Left cardiac atrium (tissue), 4 donors: Measurements from ENCODE around the gene KRTAP13-3. TPM values are rescaled to one million over a fixed set of nuclear protein-coding genes. Genes with fewer than 3 reads are reported as not detected.
A peak's percentile ranks its signal among the peaks of the same experiment; 100 is the strongest.

Experiments used
- ATAC-seq, 2 donors: fragments of 200-7000 bp; cut with Tn5 transposase; one replicate each; pipeline ENCODE4 v1.9.1; 2020; ENCODE audit warnings: mild to moderate bottlenecking in 2 of 2, moderate library complexity in 2 of 2
- DNase-seq: peaks from one replicate; pipeline ENCODE4 v3.0.0-alpha.2; 2020
- intact Hi-C, 2 donors: fragments of 100-400 bp; cut with DNase I; formaldehyde crosslinking; loops; one replicate each; pipeline versions ENCODE4 v1.14.1 to v1.15.1; 2022 to 2023
- long read RNA-seq: library from polyadenylated mRNA; unstranded; transcript quantifications from one replicate; pipeline ENCODE4 v2.0.0, GENCODE V29; 2021
- total RNA-seq, 2 donors: library from RNA; stranded (reverse); fragmentation: NEBNext Ultra II Directional; extraction: Animal tissue kit (Norgen Biotek cat#: 25700); gene quantifications; one replicate each; pipeline ENCODE4 v1.2.1, GENCODE V29; 2021
- donor health status: DM: no; HTN: yes; CAD: no.
- donor health status: DM: no; HTN: yes; CAD: no; lungs with severe emphysema.
- donor health status: DM: yes; HTN: yes; CAD: no.
- donor health status: Dilated cardiomyopathy.

KRTAP13-3 gene, protein sequence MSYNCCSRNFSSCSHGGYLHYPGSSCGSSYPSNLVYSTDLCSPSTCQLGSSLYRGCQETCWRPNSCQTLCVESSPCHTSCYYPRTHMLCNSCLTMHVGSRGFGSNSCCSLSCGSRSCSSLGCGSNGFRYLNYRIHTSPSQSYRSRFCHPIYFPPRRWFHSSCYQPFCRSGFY
- total RNA-seq: not detected
- long read RNA-seq: 0 reads

DNA sequence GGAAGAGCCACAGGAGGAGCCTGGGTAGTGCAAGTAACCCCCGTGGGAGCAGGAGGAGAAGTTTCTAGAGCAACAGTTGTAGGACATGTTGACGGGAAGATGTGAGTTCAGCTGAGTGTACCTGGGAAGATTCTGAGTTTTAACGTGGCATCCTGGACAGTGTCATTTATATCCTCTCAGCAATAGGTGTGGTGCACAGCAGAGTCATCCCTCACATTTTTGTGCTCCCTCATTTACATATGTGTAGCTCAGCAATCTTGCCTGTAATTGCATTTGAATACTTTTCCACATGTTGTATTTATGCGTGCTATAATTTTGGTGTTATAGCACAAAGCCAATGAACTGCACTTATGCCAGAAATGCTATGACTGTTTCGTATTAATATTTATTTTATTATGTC, at the start of gene KRTAP13-3:
Gene KRTAP13-3, minus strand, starts transcription at position 101 of the 400 bp plus-strand sequence. Its CDS starts 14 bp downstream, at position 87.
- intact Hi-C loops: no loop called here

DNA sequence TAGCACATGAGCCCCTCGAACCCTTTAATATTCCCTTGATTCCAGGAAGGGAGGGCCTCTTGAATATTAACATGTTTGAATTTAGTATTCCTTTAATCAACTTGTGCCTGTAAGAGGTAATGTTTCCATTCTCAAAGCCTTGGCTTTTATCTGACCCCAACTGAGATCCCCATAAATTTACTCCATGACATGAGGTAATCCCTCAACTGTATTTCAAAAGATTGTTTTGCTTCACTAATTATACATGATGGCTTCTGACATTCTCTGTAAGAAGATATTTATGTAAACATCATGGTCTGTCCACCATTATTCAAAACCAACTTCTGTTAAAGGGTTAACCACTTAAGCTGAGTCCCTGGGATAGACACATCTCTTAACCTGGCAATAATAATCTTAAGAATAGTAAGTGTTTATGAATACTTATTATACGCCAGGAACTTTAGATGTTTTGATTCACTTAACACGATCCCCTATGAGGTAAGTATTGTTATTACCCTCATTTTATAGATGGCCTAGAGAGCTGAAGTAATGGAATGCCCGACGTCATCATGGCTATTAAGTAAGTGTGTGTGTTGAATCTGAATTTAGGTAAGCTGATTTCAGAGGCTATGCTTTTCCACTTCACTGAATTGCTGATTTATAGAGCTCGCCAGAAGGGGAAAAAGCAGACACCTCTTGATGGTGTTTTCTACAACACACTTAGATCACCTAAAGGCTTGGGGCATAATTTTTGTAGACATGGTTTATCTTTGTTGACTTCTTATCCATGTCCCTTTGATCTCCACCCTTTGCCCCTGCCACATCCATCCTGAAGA, 43.4 kb upstream of the KRTAP13-3 start:
- DNase-seq: no peak
- ATAC-seq: no peak
- intact Hi-C loops: no loop called here

More for the DNA sequence above, at the start of gene KRTAP13-3:
- DNase-seq (no peak), ATAC-seq (no peak)

DNA sequence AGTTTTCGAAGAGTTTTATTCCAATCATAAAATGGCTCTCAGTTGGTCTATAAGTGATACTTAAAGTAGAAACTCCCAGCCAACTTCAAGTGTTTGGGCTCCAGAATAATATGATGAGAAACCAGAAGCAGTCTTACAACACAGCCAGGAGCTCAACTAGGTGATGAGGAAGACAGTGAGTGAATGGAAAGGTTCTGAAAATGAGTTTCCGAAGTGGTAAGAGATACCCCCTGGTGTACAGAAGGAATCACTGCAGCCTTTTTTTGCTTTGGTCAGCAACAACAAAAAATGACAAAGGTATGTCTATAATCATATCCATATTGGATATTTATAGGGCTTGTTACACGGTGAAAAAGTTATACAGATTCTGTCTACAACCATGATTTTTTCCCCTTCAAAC, 38.0 kb upstream of the KRTAP13-3 start:
- ATAC-seq (no peak), DNase-seq (no peak)
- intact Hi-C loops: no loop called here

DNA sequence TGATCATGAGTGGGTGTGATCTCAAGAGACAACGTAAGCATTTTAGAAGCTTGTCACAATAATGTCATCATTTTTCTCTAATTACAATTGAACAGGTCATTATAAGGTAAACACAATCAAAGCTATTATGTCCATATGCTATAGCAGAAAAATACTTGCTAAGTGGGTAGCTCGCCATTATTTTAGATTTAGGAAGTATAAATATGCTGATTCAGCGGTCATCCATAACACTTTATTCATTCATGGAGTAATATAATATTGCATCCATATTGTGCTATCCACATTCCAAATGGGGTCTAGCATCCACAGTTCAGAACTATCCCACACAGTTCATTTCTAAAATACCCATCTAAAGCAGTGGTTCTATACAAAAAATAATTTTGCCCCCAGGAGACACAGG, 22.8 kb upstream of the KRTAP13-3 start:
- ATAC-seq (no peak), DNase-seq (no peak)
- intact Hi-C loops: loop anchor here in 1 of 2 donors (10.0 kb wide), 1 partner anchor 276 kb away; no protein-coding TSS in a partner anchor

DNA sequence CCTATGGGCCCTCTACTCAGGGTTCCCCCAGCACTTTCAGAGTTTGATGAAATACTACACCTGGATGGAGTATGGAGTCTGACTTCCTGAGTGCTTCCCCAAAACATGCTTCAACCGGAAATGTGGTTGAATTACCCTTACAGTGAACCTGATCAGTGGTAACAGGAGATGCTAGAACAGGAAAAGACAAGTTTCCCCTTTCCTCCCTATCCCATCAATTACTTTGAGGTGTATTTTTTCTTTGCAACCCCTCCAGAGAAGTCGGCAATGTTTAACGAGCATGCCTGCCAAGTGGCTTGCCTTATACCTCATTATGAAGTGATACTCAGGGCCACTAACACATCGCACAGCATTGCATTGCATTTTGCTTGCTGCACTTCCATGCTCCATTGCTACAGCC, 21.3 kb upstream of the KRTAP13-3 start:
- intact Hi-C loops: loop anchor here in 1 of 2 donors (10.0 kb wide), 1 partner anchor 278 kb away; no protein-coding TSS in a partner anchor
- DNase-seq: no peak
- ATAC-seq: no peak

DNA sequence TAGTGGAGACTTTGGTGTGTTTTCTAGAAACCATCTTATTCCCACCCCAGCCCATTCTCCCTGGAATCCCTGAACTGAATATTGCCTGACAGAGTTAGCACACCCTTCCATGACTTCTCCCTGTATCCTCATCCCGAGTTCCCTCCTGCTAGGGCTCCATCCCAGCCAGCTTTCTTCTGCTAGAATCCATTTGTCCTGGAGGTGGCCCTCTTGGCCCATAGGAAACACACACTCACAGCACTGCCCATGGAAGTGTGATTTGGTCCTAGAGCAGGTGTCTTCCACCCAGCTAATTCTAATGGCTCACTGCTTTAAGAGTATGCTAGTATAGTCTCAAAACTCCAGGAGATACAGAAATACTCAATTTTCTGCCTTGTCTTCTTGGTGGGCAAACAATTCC, 18.5 kb upstream of the KRTAP13-3 start:
- no peak for DNase-seq
- no peak for ATAC-seq
- intact Hi-C loops: loop anchor here (2.0 to 10.0 kb wide), 3 partner anchors 281 to 643 kb away; no protein-coding TSS in a partner anchor

DNA sequence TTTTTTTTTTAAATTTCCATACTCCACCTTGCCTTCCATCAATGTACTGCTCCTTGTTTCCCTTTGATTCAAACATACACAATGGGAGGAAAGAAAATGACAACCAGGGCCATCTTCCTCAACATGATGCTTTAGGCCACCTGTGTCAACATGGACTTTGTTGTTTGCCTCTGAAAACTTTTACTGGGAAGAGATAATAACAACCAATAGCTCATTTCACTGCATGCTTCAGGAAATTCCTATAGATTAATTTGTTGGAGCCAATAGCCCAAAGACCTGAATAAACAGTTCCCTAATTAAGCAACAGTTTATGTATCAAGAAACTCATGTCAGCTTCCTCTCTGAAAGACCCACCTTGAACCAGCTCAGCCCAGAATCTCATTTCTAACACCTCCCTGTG, 17.5 kb upstream of the KRTAP13-3 start:
- DNase-seq (no peak), ATAC-seq (no peak)
- intact Hi-C loops: loop anchor here (5.0 to 10.0 kb wide), 2 partner anchors 282 to 644 kb away; no protein-coding TSS in a partner anchor

DNA sequence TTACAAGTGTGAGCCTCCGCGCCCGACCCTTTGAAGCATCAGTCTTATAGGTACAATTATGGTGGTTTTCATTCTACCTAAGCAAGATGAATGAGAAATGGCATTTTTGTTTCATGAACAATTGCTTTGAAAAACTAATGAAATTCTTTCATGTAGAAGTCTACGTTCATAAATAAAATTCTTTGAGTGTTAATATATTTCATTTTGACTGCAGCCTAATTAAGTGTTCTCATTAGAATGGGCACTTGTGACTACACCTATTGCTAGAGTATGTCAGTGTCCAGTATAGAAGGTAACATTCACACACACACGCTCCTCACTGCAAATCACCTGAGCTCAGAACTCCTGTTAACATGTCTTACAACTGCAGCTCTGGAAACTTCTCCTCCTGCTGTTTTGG, 14.2 kb upstream of the KRTAP13-3 start, which contains the start of gene KRTAP15-1:
Gene KRTAP15-1, plus strand, starts transcription at position 301 of the 400 bp plus-strand sequence. Its CDS starts 53 bp downstream, at position 354.
- ATAC-seq (no peak), DNase-seq (no peak)
- intact Hi-C loops: loop anchor here (5.0 to 10.0 kb wide), 3 partner anchors 285 to 647 kb away; no protein-coding TSS in a partner anchor

DNA sequence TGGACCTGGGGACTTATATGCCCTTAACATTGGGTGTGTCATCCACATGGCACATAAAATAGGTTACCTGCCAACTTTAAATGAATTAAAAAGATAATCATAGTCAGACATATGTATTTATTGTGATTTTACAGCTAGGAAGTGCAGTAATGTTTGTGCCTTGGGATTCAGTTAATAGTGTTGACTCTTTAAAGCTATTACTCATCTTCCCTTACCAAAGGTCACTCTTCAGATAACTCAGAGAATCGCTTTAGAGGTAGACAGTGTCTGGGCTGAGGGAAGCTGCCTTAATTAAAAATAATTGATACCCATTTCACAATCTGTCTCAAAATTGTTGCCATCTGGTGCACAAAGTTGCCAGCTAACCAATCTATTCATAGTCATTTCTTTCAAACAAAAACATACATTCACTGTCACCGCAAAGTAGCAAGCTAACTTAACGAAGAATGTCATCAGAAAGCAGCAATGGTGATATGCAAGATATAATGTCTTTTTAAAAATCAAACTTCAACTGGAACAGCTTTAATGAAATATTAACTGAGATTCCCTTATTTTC, 11.4 kb upstream of the KRTAP13-3 start:
- no peak for DNase-seq
- ATAC-seq: no peak
- intact Hi-C loops: loop anchor here in 1 of 2 donors (10.0 kb wide), 1 partner anchor 392 kb away; no protein-coding TSS in a partner anchor

DNA sequence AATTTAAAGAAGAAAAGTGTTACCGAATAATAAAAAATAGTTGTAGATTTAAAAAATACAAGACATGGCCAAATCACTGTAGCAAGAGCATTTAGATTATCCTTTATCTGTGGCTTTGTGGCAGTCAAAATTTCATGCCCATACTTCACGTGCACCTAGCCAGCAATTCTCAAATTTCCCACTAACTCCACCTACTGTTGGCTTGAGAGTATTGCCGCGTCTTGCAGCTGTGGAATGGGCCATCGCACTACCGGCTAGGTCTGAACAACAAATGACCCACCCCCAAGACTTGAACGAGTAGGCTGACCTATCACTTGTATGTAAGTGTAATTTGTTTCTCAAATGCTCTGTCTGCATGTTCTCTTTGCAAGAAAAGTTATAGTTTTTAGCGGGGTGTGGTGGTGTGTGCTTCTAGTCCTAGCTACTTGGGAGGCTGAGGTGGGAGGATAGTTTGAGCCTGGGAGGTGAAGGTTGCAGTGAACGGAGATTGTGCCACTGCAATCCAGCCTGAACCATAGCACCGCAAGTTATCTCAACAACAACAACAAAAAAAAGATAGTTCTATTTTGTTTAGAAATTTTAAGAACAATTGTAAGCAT, 8.4 kb upstream of the KRTAP13-3 start:
- peak in 1 of 2 donors; percentile 54 for ATAC-seq

DNA sequence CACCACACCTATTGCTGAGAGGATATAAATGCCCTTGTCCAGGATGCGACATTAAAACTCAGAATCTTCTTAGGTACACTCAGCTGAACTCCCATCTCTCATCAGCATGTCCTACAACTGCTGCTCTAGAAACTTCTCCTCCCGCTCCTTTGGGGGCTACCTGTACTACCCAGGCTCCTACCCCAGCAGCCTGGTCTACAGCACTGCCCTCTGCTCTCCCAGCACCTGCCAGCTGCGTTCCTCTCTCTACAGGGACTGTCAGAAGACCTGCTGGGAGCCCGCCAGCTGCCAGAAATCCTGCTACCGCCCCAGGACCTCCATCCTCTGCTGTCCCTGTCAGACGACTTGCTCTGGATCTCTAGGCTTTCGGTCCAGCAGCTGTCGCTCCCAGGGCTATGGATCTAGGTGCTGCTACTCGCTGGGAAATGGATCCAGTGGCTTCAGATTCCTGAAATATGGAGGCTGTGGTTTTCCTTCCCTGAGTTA, 4.5 kb upstream of the KRTAP13-3 start, which contains the start of gene KRTAP13-4:
Gene KRTAP13-4, plus strand, starts transcription at position 51 of the 486 bp plus-strand sequence. Its CDS starts 56 bp downstream, at position 107.
- ATAC-seq (no peak), DNase-seq (no peak)
- intact Hi-C loops: loop anchor here in 1 of 2 donors (5.0 to 10.0 kb wide), 2 partner anchors 93 to 385 kb away; partner anchors contain the start of gene KRTAP27-1

More for the DNA sequence above, 8.4 kb upstream of the KRTAP13-3 start:
- no peak for DNase-seq
- intact Hi-C loops: loop anchor here in 1 of 2 donors (5.0 to 10.0 kb wide), 2 partner anchors 97 to 389 kb away; partner anchors contain the start of gene KRTAP27-1

DNA sequence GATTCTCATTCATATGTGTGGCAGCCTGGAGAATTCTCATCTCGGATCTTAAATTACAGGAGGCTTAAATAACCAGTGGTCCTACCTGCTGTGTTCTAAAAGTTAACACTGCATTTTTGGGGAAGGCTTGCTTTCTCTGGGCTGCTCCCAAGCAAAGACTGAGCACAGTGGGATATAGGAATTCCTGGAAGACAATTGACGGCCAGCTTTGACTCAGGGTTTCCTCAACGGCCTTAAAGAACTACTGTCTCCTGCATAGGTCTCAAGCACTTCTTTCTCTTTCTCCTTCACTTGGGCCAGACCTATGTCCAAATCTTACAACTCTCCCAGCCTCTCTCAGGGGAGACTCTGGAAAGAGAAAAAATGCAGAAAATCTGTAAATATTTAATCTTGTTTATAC, 1.0 kb upstream of the KRTAP13-3 start:
- no peak for DNase-seq
- intact Hi-C loops: no loop called here
- ATAC-seq: no peak

DNA sequence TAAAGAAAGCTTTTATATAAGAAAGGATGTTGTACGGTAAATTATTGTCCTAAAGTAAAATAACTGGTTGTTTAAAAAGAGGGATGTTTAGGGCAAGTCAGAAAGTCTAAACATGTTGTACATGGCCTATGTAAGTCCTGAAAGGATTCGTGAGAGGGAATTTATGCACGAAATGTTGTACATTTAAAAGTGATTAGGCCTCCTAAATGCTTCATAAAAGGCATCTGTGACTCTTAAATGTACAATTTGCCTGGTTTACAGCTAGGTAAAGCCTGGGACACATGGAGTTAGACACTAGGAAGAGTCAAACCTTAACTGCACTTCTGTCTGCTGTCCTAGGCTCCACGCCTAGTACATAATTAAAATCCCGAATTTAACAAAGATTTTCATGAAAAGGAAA, 9.7 kb downstream of the KRTAP13-3 start:
- DNase-seq (no peak), ATAC-seq (no peak)
- intact Hi-C loops: no loop called here

DNA sequence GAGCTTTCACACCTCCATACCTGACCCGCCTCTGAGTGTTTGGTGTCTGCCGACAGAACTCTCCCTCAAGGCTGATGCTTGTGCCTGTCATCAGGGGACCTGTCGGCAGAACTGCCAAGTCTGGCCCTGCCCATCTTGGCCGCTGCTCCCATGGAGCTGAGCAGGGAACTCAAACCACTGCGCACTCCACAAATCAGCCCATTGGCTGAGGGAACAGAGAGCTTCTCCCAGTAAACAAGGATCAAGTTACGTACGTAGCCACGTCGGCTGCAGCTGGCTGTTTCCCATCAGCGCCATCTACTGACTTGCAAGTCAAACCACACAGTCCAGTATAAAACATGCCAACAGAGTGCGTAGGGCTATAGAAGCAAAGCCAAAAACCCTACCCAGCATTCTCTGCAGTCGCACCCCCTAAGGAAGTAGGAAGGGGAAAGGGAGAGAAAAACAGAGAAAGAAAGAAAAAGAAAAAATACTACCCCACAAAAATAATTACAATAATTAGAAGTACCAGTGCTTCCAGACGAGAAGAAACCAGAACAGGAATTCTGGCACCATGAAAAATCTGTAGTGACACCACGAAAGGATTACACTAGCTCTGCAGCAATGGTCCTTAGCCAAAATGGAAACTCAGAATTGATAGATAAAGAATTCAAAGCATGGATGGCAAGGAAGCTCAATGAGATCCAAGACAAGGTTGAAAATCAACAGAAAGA, 16.8 kb downstream of the KRTAP13-3 start:
- ATAC-seq: peak; percentile 91
- DNase-seq: peak; percentile 26
- intact Hi-C loops: no loop called here

DNA sequence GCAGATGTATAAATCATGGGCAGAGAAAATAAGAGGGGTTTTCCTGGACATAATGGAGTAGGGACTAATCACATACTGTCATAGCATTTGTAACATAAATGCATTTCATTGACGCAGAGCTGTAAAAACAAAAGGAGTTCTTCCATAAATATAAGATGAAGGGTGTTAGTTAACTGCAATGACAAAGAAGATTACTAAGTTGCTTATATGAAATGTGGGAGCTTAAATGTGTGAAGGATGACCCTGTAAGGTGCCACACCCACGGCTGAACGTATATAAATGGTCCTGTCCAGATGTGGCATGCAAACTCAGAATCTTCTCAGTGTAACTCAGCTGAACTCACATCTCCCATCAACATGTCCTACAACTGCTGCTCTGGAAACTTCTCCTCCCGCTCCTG, 30.0 kb downstream of the KRTAP13-3 start, which contains the start of gene KRTAP13-1:
Gene KRTAP13-1, plus strand, starts transcription at position 301 of the 400 bp plus-strand sequence. Its CDS starts 56 bp downstream, at position 357.
- intact Hi-C loops: no loop called here
- DNase-seq (no peak), ATAC-seq (no peak)

DNA sequence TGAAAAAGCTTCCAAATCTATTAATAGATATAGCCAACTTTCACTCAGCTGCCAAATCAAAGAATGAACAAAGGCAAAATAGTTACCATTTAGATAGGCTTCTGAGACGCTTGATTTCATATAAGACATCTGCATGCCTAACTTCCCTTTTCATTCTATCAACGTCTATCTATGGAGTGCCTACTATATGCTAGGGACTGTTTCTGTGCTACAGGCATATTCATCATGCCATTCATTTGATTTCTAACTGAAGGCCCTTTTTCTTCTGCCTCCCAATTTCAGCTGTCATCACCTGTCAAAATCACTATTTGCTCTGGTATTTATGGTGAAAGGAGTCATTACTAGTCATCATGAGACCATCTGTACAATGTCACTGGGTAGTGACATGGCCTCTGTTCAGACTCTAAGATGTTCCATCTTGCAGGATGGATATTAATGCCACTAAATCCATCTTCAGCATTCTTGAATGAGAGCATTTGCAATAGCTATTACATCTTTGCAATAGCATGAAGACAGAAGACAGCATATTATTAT, 34.2 kb downstream of the KRTAP13-3 start:
- DNase-seq (no peak), ATAC-seq (peak; percentile 53 to 77)
- intact Hi-C loops: no loop called here

DNA sequence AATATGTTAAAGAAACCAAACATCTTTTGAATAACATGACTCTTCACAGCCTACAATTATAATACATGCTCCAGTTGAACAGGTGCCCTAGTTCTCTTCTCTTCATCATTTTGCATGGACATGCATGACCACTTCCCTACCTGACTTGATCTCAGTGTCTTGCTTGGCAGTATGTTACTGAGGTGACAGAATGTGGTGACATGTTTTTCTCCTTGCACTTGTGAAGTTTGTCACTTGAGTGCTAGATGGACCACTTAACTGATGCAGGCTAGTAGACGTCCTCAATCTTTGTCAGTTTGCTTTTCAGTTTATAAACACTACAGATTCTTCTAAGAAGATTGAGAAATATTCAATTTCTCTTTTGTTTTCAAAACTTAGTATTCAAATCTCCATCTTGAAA, 43.5 kb downstream of the KRTAP13-3 start:
- ATAC-seq (no peak), DNase-seq (no peak)
- intact Hi-C loops: no loop called here
